Ascending aorta (tissue), 2 donors: ENCODE measurements around the gene HNMT. TPM values are rescaled to one million over a fixed set of nuclear protein-coding genes. Genes with fewer than 3 reads are reported as not detected.

Experiments used
- DNase-seq, 2 donors: peaks; one replicate each; pipeline ENCODE4 v3.0.0-alpha.2; 2019; ENCODE audit warnings: low spot score in 2 of 2
- H3K27ac ChIP-seq, 2 donors: fragments of 200-600 bp; sonication (generic); one replicate each; pipeline ENCODE4 v1.5.1; 2016 to 2017; ENCODE audit warnings: mild to moderate bottlenecking in 1 of 2
- H3K27me3 ChIP-seq: fragments of 200-600 bp; sonication (generic); one replicate; pipeline ENCODE4 v1.5.1; 2017
- H3K36me3 ChIP-seq, 2 donors: fragments of 200-600 bp; sonication (generic); one replicate each; pipeline ENCODE4 v1.5.1; 2016
- H3K4me1 ChIP-seq, 2 donors: fragments of 200-600 bp; sonication (generic); one replicate each; pipeline ENCODE4 v1.5.1; 2016 to 2017; ENCODE audit warnings: mild to moderate bottlenecking in 1 of 2
- H3K4me3 ChIP-seq, 2 donors: fragments of 200-600 bp; sonication (generic); one replicate each; pipeline ENCODE4 v1.5.1; 2016 to 2017; ENCODE audit warnings: mild to moderate bottlenecking in 1 of 2
- H3K9me3 ChIP-seq, 2 donors: fragments of 200-600 bp; sonication (generic); one replicate each; pipeline ENCODE4 v1.5.1; 2016
- CTCF ChIP-seq, 3 experiments: fragments of 200-600 bp in 2 of 3; fragments of 450-650 bp in 1 of 3; sonication (generic) in 2 of 3; IDR thresholded peaks; one replicate each; pipeline ENCODE4 v1.5.1; 2016 to 2019; ENCODE audit warnings: antibody characterized with exemption in 3 of 3, mild to moderate bottlenecking in 1 of 3, moderate library complexity in 1 of 3
- intact Hi-C: fragments of 100-400 bp; cut with DNase I; formaldehyde crosslinking; loops from one replicate; pipeline ENCODE4 v1.15.1; 2023
- total RNA-seq: library from RNA; depleted of rRNA; stranded (reverse); fragments of >200 nt; gene quantifications from one replicate; pipeline ENCODE4 v1.1.0, GENCODE V29; 2016

Gene HNMT
- total RNA-seq, 1 donor from 2014 or later: 22.2 TPM

GRCh38 chr2:138023298-138023697, 59.0 kb downstream of the HNMT start:
- intact Hi-C loops: loop anchor here (10.0 kb wide), 1 partner anchor 352 kb away; no protein-coding TSS in a partner anchor
- H3K36me3 ChIP-seq: no peaks in the 10 kb centered on the region
- no peak for DNase-seq
- H3K27me3 ChIP-seq: no peaks in the 10 kb centered on the region
- H3K9me3 ChIP-seq: no peaks in the 10 kb centered on the region
- H3K4me1 ChIP-seq: peaks cover 0 to 7% of the 10 kb centered on the region in 2 donors
- H3K4me3 ChIP-seq: no peak overlapping the region
- TF ChIP-seq CTCF (IDR thresholded peaks at IDR 0.05): no peak
- H3K27ac ChIP-seq: no peak overlapping the region

DNA sequence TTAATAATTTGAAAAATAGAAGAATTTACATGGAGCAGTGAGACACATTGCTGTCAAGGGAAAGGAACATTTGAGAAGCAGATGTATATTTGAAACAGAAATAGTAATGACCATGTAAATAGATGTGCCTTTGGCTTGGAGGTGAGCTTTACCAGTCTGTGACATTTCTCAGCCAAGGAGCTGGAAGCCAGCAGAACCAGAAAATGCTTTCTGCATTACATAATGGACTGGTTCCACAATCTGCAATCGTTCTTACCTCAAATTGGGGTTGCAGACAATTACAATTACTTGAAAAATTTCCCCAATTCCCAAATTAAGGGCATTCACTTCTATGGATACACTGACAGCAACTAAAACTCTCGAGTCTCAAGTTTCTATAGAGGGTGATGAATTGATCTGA, 59.7 kb downstream of the HNMT start:
- no peak overlapping the region for H3K27ac ChIP-seq
- DNase-seq: no peak
- no peak overlapping the region for H3K4me3 ChIP-seq
- no peaks in the 10 kb centered on the region for H3K9me3 ChIP-seq
- TF ChIP-seq CTCF (IDR thresholded peaks at IDR 0.05): no peak
- H3K4me1 ChIP-seq: peaks cover 0 to 7% of the 10 kb centered on the region in 2 donors
- intact Hi-C loops: loop anchor here (10.0 kb wide), 1 partner anchor 351 kb away; no protein-coding TSS in a partner anchor
- H3K36me3 ChIP-seq: no peaks in the 10 kb centered on the region
- no peaks in the 10 kb centered on the region for H3K27me3 ChIP-seq

- H3K4me3 ChIP-seq: no peak overlapping the region
- intact Hi-C loops: loop anchor here (10.0 kb wide), 1 partner anchor 348 kb away; no protein-coding TSS in a partner anchor
- H3K4me1 ChIP-seq: peaks cover 0 to 6% of the 10 kb centered on the region in 2 donors
- no peaks in the 10 kb centered on the region for H3K36me3 ChIP-seq
- no peak for DNase-seq
- no peak overlapping the region for H3K27ac ChIP-seq
- H3K27me3 ChIP-seq: no peaks in the 10 kb centered on the region
- H3K9me3 ChIP-seq: no peaks in the 10 kb centered on the region
- no peak for TF ChIP-seq CTCF (IDR thresholded peaks at IDR 0.05)
Measured at GRCh38 chr2:138026111-138027020, 62.1 kb downstream of the HNMT start.

- H3K27me3 ChIP-seq: no peaks in the 10 kb centered on the region
- H3K36me3 ChIP-seq: no peaks in the 10 kb centered on the region
- H3K4me3 ChIP-seq: no peak overlapping the region
- no peak for DNase-seq
- H3K4me1 ChIP-seq: peaks cover 0 to 6% of the 10 kb centered on the region in 2 donors
- no peak overlapping the region for H3K27ac ChIP-seq
- TF ChIP-seq CTCF (IDR thresholded peaks at IDR 0.05): no peak
- intact Hi-C loops: loop anchor here (10.0 kb wide), 1 partner anchor 346 kb away; no protein-coding TSS in a partner anchor
- H3K9me3 ChIP-seq: no peaks in the 10 kb centered on the region
Measured at GRCh38 chr2:138028538-138028937, 64.3 kb downstream of the HNMT start.

DNA sequence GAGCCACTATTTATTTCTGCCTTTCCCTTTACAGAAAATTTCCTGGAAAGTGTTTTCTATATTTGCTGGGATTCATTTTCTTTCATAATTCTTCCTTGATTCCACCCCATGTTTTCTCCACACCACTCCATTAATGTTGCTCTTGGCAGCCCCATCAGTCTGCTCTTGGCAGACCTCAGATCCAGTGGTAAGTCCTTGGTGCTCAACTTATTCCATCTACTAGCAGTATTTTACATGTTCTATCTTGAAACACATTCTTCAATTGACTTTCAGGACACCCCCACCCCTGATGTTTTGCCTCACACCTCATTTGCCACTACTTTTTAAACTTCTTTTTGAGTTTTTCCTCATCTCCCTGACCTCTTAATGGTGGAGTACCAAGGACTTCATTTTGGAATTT, 65.0 kb downstream of the HNMT start:
- intact Hi-C loops: loop anchor here (10.0 kb wide), 1 partner anchor 346 kb away; no protein-coding TSS in a partner anchor
- no peak overlapping the region for H3K4me3 ChIP-seq
- no peak overlapping the region for H3K27ac ChIP-seq
- H3K4me1 ChIP-seq: peaks cover 0 to 6% of the 10 kb centered on the region in 2 donors
- H3K9me3 ChIP-seq: no peaks in the 10 kb centered on the region
- peak in 1 of 2 donors; percentile 63 for DNase-seq
- H3K36me3 ChIP-seq: no peaks in the 10 kb centered on the region
- no peaks in the 10 kb centered on the region for H3K27me3 ChIP-seq
- TF ChIP-seq CTCF (IDR thresholded peaks at IDR 0.05): no peak
